HCT116 (cell line): Measurements from ENCODE around the gene BTBD16.

ENCODE experiments used
- CEBPB ChIP-seq: IDR thresholded peaks from 2 replicates; pipeline ENCODE4 v1.6.1; 2012; ENCODE audit warnings: low read depth
- EZH2 ChIP-seq: fragments of 200-600 bp; sonication (generic); IDR thresholded peaks from 2 replicates; pipeline ENCODE4 v1.6.1; 2017; ENCODE audit warnings: antibody characterized with exemption, mixed run types
- EZH2phosphoT487 ChIP-seq: fragments of 200-600 bp; IDR thresholded peaks from 2 replicates; pipeline ENCODE4 v1.6.1; 2018; ENCODE audit warnings: antibody characterized with exemption, borderline replicate concordance
- POLR2A ChIP-seq: IDR thresholded peaks from 2 replicates; pipeline ENCODE4 v1.7.0; 2011; ENCODE audit warnings: borderline replicate concordance; ENCODE audit not compliant: insufficient read depth, insufficient read length; ENCODE audit errors: extremely low read depth
- POLR2AphosphoS5 ChIP-seq: IDR thresholded peaks from 2 replicates; pipeline ENCODE4 v1.6.1; 2011; ENCODE audit warnings: mild to moderate bottlenecking, low read depth, low read length, moderate library complexity
- ZFX ChIP-seq: fragments of 450-650 bp; IDR thresholded peaks from 2 replicates; pipeline ENCODE4 v1.6.1; 2017
- ZNF274 ChIP-seq: fragments of 200-500 bp; sonication (Bioruptor generic); IDR thresholded peaks from 2 replicates; pipeline ENCODE4 v1.6.1; 2014; ENCODE audit warnings: mild to moderate bottlenecking, low read depth, low read length, inconsistent platforms
- TF ChIP-seq, protein P1 (sequence below), 3 experiments: fragments of 200-600 bp in 1 of 3; sonication (generic) in 1 of 3; IDR thresholded peaks in 2 of 3; conservative IDR thresholded peaks in 1 of 3; 2 replicates each; pipeline ENCODE4 v1.5.1; 2012 to 2017; ENCODE audit warnings: low read depth in 2 of 3, low read length in 2 of 3, antibody characterized with exemption in 1 of 3, borderline replicate concordance in 1 of 3, control low read depth in 1 of 3, mild to moderate bottlenecking in 1 of 3, mixed read lengths in 1 of 3, mixed run types in 1 of 3, moderate library complexity in 1 of 3; ENCODE audit not compliant: insufficient read depth in 1 of 3

DNA sequence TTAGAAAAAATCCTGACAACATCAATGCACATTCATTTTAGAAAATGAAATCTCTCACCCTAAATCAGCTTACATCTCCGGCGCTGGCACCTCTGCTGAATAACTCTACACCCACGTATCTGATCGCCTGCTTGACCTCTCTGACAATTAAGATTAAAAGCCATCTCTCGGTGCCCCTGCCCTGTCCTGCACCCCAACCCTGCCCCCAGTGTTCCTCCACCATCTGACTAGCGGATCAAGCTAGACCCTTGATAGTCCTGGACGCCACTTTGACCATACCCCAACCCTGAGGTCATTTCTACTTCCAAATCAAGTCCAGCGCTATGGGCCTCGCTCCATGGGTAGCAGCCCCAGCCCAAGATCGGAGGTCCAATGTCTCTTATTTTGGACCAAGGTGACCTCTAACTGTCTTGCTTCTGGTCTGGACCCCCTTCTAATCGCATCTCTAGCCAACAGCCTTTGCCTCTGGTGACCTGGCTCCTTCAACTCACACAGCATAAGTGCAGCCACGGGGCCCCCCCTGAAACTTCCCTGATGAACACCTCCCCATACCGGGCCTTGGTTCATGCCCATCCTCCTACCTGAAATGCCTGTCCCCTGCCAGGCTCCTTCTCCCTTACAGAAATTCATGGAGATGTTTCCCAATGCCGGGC, 28.5 kb downstream of the BTBD16 start:
- TF ChIP-seq, protein P1, sequence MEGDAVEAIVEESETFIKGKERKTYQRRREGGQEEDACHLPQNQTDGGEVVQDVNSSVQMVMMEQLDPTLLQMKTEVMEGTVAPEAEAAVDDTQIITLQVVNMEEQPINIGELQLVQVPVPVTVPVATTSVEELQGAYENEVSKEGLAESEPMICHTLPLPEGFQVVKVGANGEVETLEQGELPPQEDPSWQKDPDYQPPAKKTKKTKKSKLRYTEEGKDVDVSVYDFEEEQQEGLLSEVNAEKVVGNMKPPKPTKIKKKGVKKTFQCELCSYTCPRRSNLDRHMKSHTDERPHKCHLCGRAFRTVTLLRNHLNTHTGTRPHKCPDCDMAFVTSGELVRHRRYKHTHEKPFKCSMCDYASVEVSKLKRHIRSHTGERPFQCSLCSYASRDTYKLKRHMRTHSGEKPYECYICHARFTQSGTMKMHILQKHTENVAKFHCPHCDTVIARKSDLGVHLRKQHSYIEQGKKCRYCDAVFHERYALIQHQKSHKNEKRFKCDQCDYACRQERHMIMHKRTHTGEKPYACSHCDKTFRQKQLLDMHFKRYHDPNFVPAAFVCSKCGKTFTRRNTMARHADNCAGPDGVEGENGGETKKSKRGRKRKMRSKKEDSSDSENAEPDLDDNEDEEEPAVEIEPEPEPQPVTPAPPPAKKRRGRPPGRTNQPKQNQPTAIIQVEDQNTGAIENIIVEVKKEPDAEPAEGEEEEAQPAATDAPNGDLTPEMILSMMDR (IDR thresholded peaks at IDR 0.05 in 2 of 3, conservative IDR thresholded peaks at IDR 0.05 in 1 of 3; ENCODE audit: borderline replicate concordance in 1 of 3, insufficient read depth in 1 of 3, low read depth in 2 of 3, low read length in 2 of 3): no peak
- TF ChIP-seq POLR2AphosphoS5 (no peak), EZH2phosphoT487 (no peak), POLR2A (no peak), ZNF274 (no peak), EZH2 (no peak), CEBPB (no peak), ZFX (no peak)
